HG03378 (cell line): ENCODE results near the gene EHMT1.
"Not testable (repeated sequence)": the region's sequence is repeated elsewhere in the genome, so short reads cannot be mapped to it uniquely, and the experiment has no call there.

Experiments
- ATAC-seq: cut with Tn5 transposase; IDR thresholded peaks from one replicate; pipeline ENCODE4 v1.9.1; 2021; ENCODE audit warnings: mild to moderate bottlenecking, moderate library complexity; ENCODE audit not compliant: unreplicated experiment

EHMT1 gene

DNA sequence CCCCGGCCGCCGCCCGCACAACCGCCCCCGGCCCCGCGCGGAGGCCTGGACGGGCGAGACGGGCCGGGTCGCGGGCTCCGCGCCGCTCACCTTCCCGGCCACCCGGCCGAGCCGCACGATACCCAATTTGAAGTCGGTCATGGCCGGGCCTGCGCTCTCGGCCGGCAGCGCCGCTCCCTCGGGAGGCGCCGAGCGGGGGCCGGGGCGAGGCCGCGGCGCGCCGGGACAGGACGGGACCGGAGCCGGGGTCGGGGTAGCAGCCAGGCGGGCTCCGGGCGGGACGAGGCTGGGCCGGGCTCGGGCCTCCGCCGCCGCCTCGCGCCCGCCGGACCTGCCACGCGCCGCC, 28.7 kb upstream of the EHMT1 start:
- no peak for ATAC-seq

- ATAC-seq = peak; percentile 35
These were observed 28.1 kb upstream of the EHMT1 start, which contains the start of gene ZMYND19 for GRCh38 chr9:137590469-137591383. Gene ZMYND19 (minus strand): TSS chr9:137590512. CDS start chr9:137590263, 249 bp downstream.

GRCh38 chr9:137592767-137593166, 26.0 kb upstream of the EHMT1 start:
- no peak for ATAC-seq

DNA sequence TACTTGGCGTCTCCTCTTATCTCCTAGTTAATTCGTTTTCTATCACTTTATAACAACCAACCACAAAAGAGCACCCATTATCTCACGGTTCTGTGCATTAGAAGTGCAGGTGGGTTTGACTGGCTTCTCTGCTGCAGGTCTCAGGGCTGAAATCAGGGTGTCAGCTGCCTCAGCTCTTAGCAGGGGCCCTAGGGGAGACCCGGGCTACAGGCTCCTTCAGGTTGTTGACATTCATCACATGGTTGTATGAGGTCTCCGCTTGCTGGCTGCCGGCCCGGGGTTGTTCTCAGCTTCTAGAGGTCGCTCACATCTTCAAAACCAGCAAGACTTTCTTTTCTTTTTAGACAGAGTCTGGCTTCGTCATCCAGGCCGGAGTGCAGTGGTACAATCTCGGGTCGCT, 25.6 kb upstream of the EHMT1 start:
- no peak for ATAC-seq

GRCh38 chr9:137596577-137596976, 22.2 kb upstream of the EHMT1 start:
- not testable (repeated sequence) for ATAC-seq

DNA sequence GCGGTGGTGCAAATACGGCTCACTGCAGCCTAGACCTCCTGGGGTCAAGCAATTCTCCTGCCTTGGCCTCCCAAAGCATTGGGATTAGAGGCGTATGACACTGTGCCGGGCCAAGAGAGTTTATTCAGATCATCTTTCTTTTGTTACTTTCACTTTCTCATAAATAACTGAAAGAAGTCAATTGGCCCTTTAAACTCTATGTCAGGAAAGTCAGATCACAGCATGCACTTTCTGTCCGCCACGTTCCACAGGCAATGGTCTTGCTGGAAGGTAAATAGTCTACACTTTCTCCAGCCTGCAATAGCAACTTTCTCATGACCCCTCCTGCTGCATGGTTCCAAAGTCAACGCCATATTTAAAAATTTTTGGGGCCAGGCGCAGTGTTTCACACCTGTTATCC, 19.9 kb upstream of the EHMT1 start:
- no peak for ATAC-seq

GRCh38 chr9:137602661-137603060, 16.1 kb upstream of the EHMT1 start:
- no peak for ATAC-seq

DNA sequence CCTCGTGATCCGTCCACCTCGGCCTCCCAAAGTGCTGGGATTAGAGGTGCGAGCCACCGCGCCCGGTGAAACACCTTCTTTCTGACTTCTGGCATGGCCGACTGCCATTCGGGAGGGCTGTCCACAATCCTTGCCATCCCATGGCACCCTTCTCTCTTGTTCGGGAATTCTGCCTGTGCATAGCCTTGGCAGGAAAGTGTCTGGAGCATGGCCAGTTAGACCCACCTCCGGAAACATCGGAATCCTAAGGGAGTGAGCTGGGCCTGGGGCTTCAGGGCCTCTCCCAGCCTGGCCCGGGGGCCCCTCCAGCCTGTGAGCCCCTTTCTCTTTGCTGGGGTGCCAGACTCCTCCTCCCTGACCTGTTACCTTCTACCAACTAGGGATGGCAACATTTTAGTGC, 14.9 kb upstream of the EHMT1 start:
- ATAC-seq = no peak

DNA sequence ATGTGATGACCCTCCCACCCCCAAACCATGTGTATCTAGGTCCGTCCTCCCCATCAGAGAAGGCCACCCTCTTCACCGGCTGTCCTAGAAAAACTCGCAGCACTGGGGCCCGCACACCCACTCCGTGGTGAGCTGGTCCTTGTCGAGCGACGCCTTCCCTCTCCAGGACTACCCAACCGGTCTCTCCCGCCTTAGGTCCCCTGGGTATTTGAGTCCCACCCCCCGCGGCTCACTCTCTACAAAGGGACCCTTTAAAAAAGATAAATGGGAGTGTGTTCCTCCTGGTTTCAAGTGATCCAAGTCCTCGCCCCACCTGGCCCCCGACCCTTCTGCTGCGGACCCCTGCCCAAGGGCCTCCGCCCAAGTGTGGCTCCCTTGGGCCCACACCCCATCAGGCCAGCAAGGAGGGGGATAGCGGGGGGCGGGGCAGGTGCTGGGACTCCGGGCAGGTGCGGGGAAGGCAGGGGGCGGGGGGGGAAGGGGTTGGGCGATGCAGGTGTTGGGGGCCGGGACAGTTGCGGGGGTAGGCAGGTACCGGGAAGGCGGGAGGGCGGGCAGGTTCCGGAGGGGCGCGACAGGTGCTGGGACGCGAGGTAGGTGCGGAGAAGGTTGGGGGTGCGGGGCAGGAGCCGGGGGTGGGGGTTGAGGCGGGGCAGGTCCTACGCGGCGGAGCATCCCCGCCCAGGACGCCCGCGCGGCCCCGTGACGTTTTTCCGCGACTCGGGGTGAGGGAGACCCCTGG, 14.3 kb upstream of the EHMT1 start:
- no peak for ATAC-seq

DNA sequence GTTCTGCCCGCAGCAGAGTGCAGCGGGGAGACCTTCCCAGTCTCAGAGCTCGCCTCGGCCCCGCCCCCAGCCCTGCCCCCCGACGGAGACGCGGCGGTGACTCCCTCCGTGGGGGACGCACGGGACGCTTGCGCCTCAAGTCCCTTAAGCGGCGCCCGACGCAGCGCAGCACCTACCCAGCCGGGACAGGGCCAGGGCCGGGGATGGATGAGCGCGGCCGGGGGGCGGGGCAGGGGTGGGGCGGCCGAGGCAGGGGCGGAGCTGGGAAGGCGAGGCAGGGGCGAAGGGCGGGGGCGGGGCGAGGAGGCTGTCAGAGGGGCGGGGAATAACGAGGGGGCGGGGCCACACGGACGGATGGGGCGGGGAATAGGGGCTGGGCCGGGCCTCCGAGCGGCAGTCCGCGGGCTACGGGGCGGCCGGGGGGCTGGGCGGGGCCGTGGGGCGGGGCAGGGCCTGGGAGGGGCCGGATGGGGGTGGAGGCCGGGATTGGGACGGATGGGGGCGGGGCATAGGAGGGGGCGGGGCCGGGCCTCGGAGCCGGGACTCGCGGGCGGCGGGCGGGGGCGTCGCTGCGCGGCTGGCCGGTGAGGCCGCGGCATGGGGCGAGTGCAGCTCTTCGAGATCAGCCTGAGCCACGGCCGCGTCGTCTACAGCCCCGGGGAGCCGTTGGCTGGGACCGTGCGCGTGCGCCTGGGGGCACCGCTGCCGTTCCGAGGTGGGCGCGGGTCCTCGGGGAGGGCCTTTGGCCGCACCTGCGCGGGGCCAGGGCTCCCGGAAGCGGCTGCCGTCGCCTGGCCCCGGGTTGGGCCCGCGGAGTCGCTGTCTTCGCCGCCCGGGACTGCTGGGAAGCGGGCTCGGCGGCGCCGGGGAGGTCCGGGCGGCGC, 13.4 kb upstream of the EHMT1 start, which contains the start of gene ARRDC1:
TSS of gene ARRDC1 (plus strand) at position 566 of the 884 bp plus-strand sequence. CDS start at position 598, 32 bp downstream.
- no peak for ATAC-seq

GRCh38 chr9:137606005-137606621, 12.7 kb upstream of the EHMT1 start:
- no peak for ATAC-seq

GRCh38 chr9:137606734-137607138, 12.1 kb upstream of the EHMT1 start:
- no peak for ATAC-seq

GRCh38 chr9:137607141-137607857, 11.5 kb upstream of the EHMT1 start:
- no peak for ATAC-seq

- ATAC-seq = no peak
These were observed 7.9 kb upstream of the EHMT1 start for GRCh38 chr9:137610944-137611343.

DNA sequence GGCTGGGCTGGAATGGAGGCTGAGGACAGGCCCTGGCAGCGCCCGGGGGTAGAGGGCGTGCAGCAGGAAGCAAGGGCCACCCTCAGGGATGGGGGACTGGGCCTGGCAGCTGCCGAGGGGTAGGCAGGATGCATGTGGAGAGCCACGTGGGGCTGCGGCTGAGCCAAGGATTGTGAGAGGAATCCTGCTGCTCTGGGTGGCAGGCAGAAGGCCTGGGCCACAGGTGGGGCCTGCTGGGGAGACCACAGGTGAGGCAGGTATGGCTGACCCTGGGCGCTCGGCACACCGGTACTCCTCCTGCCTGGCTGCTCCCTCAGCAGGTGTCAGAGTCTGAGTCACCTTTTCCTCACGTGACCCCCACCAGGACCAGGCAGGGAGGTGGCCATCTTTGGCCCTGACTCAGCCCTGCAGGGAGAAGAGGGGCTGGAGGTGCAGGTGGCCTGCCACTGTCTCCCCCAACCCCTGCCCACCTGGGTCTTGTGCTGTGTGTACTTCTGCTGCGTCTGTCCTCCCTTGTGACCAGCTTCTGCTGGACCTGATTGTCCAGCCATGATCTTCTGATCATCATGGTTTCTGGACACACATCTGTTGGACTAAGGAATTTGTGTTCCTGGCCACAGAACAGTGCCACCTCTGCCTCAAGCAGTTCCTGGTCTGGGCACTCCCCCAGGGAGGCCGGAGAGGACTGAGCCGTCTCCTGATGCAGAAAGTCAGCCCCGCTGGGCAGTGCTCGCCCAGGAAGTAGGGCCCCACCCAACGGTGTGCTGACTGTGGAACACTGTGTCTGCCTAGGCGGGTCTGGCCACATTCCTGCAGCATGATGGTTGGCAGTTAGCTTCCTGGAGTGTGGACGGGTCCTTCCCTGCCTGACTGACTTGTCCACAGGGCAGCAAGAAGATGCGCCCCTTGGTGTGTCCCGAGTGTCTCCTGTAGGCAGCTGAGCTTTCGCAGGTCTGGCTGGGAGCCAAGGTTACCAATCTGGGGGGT, 6.9 kb upstream of the EHMT1 start:
- no peak for ATAC-seq

DNA sequence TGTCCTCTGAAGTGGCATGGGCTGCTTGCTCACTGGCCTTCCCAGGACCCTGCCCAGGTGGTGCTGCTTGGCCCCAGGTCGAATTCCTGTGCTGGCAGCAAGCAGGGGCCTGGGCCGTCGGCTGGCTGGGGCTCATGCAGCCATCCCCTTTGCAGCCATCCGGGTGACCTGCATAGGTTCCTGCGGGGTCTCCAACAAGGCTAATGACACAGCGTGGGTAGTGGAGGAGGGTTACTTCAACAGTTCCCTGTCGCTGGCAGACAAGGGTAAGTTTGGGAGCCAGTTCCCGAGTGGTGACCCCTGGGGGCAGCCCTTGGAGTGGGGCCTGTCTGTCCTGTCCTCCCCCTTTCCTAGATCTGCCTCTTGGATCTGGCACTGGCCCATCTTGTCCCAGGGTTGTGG, 6.1 kb upstream of the EHMT1 start:
- ATAC-seq = no peak

DNA sequence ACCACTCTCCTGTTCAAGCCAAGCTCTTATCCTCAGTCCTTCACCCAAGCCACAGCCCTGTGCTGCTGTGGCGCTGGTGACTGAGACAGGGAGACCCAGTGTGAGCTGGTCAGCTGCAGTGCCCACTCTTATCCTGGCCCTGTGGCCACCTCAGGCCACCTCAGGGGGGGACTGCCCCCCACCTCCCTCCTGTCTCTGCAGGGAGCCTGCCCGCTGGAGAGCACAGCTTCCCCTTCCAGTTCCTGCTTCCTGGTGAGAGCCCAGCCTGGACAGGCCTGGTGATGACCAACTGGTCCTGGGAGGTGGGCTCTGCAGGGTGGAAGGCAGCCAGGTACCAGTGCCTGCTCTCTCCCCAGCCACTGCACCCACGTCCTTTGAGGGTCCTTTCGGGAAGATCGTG, 5.5 kb upstream of the EHMT1 start:
- no peak for ATAC-seq

- ATAC-seq = no peak
These were observed 4.9 kb upstream of the EHMT1 start for GRCh38 chr9:137613738-137614523.
